A204.1 (cell line): ENCODE data around the gene WARS2.

Experiments
- FAIRE-seq: peaks from 2 replicates; lab custom pipeline; 2012; peaks lifted over from hg19 to GRCh38; lab: Jason Lieb, UNC

WARS2 gene

DNA sequence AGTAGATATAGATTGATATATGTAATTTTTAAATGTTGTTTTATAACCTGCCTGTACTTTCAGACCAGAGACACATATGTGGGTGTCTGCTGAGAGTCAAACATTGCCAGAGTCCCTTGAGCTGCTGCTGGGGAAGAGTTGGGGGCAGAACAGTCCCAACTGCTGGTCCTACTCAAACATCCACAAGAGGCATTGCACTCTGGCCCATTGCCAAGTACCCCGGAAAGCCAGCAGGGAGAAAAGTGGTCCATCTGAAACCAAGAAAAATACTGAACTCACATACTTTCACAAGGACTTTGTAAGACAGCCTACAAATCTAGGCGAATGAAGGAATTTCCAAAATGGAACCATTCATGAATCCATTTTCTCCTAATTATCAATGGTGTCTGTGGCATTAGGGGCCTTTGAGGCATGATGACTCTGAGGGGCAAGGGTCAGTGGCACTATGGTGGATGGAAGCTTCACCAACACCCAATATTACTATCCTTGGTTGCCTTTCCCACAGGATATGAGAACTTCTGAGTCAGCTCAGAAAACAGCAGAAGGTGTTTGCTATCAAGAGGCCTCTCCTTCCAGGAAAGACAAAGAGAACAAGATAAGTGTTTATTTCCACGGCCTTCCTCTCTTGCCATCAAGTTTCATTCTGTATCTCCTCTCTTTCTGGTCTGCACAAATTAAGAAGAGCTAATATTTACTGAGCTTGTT, 145.0 kb downstream of the WARS2 start:
- no peak for FAIRE-seq

- no peak for FAIRE-seq
Measured at GRCh38 chr1:118993700-118994026, 146.8 kb downstream of the WARS2 start.

- no peak for FAIRE-seq
Measured at GRCh38 chr1:118992868-118993699, 147.4 kb downstream of the WARS2 start.

- FAIRE-seq: no peak
Measured at GRCh38 chr1:118992237-118992825, 148.1 kb downstream of the WARS2 start.

DNA sequence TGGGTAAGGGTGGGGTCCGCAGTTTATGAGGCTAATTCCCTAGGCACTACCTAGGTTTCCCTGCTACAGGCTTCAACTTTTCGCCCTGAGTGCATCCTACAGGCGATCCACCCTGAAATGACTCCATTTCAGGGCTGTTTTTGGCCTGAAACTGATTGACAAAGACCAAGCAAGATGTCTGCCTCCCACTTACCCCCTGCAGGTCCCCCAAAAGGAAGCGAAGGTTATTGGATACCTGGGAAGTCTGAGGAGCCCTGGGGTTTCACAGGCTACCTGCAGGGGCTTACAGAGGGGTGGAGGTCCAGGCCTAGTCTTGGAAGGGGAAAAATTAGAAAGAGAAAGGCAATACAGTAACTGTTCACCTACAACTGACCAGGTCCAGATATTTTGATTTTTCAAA, 149.0 kb downstream of the WARS2 start:
- no peak for FAIRE-seq

DNA sequence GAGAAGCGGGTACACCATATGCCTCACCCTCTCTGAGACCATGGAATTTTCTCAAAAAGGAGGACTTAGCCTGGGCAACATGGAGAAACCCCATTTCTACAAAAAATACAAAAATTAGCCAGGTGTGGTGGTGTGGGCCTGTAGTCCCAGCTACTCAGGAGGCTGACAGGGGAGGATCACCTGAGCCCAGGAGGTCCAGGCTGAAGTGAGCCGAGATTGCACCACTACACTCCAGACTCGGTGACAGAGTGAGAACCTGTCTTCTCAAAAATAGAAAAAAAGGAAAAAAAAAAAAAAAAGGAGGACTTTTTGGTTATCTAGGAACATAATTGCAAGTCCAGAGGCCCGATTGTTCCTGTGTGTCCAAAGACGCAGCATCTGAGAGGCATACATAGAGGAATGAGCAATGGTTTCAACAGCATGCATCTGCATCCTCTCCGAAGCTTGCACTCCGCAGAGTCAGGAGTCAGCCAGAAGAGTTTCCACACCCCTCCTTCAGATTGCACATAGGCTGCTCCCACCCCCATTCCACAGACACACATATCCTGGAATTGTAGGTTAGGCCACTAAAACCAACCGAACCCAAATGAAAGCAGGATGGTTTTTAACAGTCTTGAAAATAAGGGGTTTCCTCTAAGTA, 149.8 kb downstream of the WARS2 start:
- FAIRE-seq: no peak

- no peak for FAIRE-seq
Measured at GRCh38 chr1:118989878-118990378, 150.5 kb downstream of the WARS2 start.

GRCh38 chr1:118989006-118989815, 151.2 kb downstream of the WARS2 start:
- FAIRE-seq: no peak

GRCh38 chr1:118988186-118989005, 152.1 kb downstream of the WARS2 start, which contains the start of gene TBX15:
Gene TBX15, minus strand, starts transcription at chr1:118988343. Its CDS starts 548 bp downstream, at chr1:118987795.
- no peak for FAIRE-seq

DNA sequence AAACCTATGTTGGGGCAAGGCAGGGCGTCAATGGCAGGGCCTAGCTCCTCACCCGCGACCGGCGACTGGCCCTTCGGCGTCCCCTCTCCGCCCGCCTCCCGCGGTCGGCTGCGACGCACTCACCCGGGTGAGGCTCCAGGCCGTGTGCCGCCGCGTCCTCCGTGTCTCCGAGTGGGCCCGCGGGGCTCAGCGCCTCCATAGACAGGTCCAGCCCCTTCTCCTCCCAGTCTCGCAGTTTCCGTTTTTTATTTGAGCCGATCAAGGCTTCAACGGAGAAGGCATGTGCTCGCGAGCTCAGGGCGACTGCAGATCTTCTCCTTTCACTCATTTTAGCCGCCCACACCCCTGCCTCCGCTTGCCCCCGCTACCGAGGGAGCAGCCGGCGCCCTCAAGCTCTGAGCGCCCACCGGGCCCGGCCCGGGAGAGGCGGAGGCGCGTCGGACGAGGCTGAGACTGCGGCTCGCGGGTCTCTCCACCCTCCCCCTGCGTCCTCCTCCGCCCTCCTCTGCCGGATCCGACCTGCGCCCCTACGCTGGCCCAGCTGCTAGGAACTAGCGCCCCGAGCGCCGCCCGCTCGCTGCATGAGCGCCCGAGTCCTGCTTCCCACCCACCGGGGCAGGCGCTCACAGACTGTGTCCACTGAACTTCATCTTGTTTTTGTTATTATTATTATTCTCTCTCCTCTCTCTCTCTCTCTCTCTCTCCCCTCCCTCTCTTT, 152.8 kb downstream of the WARS2 start:
- no peak for FAIRE-seq

DNA sequence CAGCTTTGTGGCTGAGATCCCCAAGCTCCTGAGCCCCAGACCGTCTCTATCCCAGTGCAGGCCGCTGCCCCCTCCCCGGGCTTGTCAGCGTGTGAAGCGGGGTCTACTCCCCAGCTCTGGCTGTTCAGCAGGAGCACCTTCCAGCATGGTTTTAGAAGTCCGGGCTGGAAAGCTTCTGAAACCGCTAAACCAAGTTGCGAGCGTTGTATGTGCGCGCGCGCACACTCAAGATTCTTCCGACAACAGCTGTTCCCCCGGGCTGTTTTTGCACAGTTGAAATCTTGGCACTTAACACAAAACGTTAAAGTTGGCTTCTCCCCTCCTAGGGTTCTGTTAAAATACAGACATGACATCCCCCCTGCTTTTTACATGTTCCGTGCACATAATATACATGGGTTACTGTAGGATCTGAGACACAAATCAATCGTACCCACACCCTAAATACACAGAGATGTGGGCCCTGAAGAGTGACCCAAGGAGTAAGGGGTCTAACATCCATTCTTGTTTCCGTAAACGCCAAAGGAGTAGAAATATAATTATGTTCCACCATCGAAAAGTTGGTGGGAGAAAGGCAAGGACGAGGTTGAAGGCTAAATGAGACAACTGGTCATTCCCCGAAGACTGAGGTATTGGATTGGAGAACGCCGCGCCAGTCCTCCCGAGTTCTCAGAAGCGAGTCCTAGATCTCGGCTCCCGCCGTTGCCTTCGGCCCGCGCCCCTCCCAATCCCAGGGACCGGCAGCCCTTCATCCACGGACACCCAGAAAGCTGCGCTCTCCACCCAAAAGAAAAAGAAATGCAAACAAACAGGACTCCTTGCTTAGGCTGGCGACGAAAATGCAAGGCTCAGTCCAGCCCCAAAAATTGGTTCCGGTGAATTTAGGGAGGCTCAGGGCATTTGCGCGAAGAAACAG, 153.6 kb downstream of the WARS2 start:
- FAIRE-seq: no peak

GRCh38 chr1:118985640-118986554, 154.6 kb downstream of the WARS2 start:
- FAIRE-seq: no peak

GRCh38 chr1:118984722-118985639, 155.5 kb downstream of the WARS2 start:
- no peak for FAIRE-seq

DNA sequence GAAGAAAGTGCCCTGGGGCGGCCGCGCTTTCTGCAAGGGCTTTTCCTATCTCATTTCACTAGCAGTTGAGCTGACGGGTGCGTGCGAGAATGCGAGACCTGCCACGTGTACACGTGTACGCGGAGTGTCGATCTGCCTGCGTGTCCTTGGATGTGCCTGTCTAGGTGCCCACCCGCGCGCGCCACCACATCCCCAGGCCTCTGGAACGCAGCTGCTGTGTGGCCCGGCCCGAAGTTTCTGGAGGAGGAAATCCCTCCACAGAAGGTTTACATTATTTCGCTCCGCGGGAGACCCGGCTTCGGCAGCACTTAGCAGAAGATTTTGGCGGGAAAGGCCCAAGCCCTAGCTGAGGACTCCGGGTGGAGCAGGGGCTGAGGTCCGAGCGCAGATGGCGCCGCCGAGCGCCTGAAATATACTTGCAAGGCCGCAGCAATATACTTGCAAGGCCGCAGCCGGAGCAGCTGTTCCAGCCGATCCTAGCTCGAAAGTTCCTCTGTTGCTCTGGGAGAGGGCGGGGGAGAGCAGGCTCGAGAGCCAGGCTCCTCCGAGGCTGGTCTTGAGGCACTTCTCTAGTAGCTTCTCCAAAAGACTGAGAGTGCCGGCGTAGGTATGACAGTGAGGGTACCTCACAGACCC, 156.2 kb downstream of the WARS2 start:
- FAIRE-seq: no peak

DNA sequence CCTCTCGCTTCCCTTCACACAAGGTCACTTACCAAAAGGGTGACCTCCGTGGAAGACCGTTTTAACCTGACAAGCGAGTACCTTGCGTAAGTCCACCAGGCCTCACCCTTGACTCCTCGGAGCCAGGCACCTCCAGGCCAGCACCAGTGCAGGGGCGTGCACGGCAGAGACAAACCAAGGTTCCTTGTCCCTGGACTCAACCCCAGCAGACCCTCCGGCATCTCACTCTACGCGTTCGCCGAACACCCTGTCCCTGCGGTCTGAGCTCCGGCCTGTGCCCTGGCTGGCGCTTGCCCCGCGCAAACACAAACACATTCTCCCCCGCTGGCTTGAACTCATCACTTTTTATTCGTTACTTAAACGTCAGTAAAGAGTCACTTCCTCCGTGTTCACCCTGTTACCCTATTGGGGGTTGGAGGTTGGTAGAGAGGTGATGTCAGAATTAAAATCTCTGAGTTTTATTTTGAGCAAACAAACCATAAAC, 156.9 kb downstream of the WARS2 start:
- no peak for FAIRE-seq
